Stimulated activated naive CD8-positive, alpha-beta T cell treated with anti-CD3 and anti-CD28 coated beads, Interleukin-15, Interleukin-2, amounts not matched to agents 100 ng/mL and 50 ng/mL, for 24 hours (primary cell): Measurements from ENCODE around the gene TNXB.
A peak's percentile ranks its signal among the peaks of the same experiment; 100 is the strongest.

Experiments
- H3K27ac Mint-ChIP-seq: one replicate; pipeline ENCODE4 v1.8.0; 2021; ENCODE audit warnings: mild to moderate bottlenecking, mixed read lengths
- H3K27me3 Mint-ChIP-seq: one replicate; pipeline ENCODE4 v1.8.0; 2021; ENCODE audit warnings: mixed read lengths
- H3K36me3 Mint-ChIP-seq: one replicate; pipeline ENCODE4 v1.8.0; 2021; ENCODE audit warnings: low read depth, mixed read lengths
- H3K4me1 Mint-ChIP-seq: one replicate; pipeline ENCODE4 v1.8.0; 2021; ENCODE audit warnings: low read depth, mixed read lengths
- H3K4me3 Mint-ChIP-seq: one replicate; pipeline ENCODE4 v1.8.0; 2021; ENCODE audit warnings: mild to moderate bottlenecking, mixed read lengths
- H3K9me3 Mint-ChIP-seq: one replicate; pipeline ENCODE4 v1.8.0; 2021; ENCODE audit warnings: mixed read lengths

The TNXB gene

DNA sequence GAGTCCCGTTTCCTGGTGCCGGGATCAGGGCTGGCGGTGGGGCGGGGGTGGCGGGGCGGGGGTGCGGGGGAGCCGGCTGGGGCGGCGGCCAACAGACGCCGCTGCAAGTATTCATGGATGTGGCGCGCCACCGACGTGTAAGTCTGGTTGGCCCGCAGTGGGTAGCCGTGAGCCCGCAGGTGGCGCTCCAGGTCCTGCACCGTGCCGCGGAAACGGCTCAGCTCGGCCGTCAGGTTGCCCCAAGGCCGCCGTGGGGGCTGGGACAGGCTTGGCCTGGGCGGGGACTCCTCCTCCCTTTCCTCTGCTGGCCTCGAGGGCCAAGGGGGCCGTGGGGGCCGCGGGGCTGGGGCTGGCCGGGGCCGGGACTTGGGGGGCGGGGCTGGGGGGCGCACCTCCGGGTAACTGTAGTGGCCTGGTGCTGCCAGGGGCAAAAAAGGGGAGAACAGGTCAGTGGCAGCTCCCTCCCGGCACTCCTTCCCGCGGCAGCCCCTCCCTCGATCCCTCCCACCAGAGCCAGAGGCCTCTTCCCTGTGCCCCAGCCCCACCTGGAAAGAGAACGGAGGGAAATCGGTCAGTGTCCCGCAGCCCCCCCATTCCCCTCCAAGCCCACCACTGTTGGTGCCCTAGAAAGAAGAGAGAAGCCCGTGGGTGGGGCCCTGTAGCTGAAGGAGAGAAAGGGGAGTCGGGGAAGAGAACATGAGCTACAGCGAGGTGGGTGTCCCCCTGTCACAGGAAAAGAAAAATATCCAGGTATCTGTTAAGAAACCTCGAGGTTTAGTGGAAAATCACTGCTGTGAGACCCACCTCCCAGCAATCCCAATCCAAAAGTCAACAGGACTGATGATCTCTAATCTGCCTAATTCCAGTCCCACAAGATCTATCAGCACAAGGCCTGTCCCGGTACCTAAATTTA, 21.3 kb downstream of the TNXB start:
- Mint-ChIP-seq H3K36me3 (no peaks in the 10 kb centered on the region), H3K27ac (no peak overlapping the region), H3K27me3 (peaks cover 63% of the 10 kb centered on the region), H3K9me3 (no peaks in the 10 kb centered on the region), H3K4me1 (peaks cover 13% of the 10 kb centered on the region), H3K4me3 (no peak overlapping the region)

DNA sequence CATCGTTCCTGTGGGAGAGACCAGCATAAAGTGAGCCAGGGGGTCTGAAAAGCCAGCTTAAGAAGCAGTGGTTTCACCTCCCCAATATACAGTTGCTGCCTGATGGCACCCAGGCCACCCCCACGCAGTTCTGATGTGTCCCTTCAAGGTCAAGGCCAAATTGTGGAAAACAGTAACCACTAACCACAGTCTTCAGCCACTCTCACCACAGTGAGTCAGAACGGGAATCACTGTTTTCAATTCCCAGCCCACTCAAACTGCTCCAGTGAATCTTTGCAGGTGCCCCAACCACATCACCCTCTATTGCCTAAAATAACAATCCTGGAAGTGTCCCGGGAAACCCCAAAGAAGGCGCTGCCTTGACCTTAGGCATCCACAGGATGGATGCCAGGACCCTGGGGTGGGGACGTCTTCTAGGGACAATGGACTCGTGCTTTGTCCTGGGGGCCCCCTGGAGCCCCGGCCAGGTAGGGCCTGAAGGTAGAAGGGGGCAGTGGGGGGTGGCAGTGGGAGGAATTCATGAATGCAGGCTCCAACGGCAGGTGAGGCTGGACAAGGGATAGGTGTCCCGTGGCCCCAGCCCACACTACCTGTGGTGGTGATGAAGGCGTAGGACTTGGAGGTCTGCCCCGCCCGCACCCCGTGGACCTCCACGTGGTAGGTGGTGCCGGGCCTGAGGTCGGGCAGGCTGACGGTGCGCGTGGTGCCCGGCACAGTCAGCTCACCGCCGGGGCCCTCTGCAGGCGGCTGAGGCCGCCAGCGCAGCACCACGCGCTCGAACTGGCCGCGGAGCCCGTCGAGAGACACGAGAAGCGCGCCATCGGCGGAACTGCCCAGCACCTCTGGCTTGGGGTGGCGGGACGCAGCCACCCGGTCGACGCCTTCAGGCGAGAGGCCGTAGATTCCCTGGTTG, 22.2 kb downstream of the TNXB start:
- Mint-ChIP-seq H3K9me3 (no peaks in the 10 kb centered on the region), H3K4me3 (peak overlapping the region; percentile 51), H3K4me1 (peaks cover 13% of the 10 kb centered on the region), H3K27me3 (peaks cover 60% of the 10 kb centered on the region), H3K36me3 (no peaks in the 10 kb centered on the region), H3K27ac (peak overlapping the region; percentile 76)

DNA sequence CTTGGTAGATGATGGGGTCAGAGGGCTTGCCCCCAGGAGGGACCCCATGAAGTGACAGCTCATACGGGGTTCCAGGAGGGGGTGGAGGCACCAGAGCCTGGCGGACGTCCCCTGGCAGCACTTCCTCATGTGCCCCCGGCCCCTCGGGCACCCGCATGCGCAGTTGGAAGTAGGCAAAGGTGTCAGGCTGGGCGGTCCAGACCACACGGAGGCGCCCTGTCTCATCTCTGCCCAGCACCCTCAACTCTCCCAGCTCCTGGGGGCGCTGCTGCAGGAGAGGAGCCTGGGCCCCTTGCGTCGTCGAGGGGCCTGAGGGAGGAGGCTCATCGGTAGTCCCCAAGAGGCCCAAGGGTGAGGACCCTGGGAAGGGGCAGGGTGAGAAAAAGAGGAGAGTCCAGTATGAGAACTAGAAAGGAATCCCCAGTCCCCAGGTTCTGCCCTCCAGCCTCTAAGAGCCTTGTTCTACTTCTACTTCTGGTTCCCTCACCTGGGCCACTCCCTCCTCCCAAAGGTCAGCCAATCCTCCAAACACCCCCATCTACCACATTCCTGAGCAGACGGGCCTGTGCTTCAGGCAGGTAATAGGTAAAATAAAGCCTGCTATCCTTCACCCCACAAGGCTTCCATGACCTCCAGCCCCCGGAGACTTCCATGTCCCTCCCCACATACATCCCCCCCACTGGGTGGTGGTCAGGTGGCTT, 23.2 kb downstream of the TNXB start:
- Mint-ChIP-seq H3K4me1 (peaks cover 13% of the 10 kb centered on the region), H3K27me3 (peaks cover 58% of the 10 kb centered on the region), H3K9me3 (no peaks in the 10 kb centered on the region), H3K36me3 (no peaks in the 10 kb centered on the region), H3K4me3 (no peak overlapping the region), H3K27ac (no peak overlapping the region)

DNA sequence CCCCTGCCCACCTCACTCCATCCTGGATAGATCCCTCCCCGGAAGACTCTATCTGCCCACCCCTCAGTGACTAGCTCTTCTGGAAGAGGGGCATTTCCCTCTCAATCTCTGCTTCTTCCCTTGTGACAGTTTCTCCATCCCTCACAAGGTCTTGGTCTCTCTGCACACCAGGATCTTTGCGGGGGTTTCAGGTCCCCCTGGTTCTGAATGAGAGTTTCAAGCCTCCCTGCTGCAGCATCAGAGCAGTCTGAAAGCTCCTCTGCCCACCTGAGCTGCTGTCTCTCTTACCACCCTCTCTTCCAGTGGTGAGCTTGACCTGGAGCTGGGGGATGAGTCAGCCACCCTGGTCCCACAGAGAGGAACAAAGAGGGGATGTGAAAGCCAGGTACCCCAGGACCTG, 24.4 kb downstream of the TNXB start:
- Mint-ChIP-seq H3K9me3 (no peaks in the 10 kb centered on the region), H3K27me3 (peaks cover 54% of the 10 kb centered on the region), H3K36me3 (no peaks in the 10 kb centered on the region), H3K4me1 (peaks cover 13% of the 10 kb centered on the region), H3K27ac (no peak overlapping the region), H3K4me3 (no peak overlapping the region)

DNA sequence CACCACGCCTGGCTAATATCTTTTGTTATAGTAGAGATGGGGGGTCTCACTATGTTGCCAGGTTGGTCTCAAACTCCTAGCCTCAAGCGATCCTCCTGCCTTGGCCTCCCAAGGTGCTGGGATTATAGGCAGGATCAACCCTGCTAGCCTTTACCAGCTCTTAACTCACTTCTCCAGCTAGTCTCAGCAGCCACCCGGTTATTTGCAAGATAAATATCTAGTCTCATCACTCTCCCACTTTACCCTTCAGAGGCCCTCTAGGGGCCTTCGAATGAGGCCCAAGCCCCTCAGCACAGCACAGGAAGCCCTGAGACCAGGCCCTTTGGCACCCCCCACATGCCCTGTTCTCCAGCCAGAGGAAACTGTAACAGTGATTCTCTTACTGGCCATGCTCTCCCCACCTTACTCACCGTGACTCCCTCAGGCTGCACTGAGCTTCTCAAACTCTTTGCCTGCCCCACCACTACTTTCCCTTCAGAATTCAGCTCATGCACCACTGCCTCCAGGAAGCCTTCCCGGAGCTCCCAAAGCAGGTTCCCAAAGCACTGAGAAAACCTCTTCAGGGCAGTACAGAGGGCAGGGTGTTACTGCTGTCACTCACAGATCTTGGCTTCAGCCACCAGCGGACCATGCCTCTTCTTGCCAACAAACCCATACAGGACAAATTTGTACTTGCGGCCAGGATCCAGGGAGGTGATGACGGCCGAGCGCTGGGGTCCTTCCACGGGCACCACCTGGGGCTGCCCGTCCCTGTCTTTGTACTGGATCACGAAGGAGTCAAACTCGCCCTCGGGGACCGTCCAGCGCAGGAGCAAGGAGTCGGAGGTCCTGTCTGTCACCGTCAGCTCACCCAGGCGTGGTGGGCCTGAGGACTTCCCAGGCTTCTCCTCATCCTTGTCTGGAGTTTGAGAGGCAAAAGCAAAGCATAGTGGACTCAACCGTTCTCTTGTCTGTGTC, 25.0 kb downstream of the TNXB start:
- H3K4me3 Mint-ChIP-seq, result no peak overlapping the region
- no peak overlapping the region for H3K27ac Mint-ChIP-seq
- H3K4me1 Mint-ChIP-seq, result peaks cover 13% of the 10 kb centered on the region
- no peaks in the 10 kb centered on the region for H3K36me3 Mint-ChIP-seq
- peaks cover 49% of the 10 kb centered on the region for H3K27me3 Mint-ChIP-seq
- H3K9me3 Mint-ChIP-seq, result no peaks in the 10 kb centered on the region

DNA sequence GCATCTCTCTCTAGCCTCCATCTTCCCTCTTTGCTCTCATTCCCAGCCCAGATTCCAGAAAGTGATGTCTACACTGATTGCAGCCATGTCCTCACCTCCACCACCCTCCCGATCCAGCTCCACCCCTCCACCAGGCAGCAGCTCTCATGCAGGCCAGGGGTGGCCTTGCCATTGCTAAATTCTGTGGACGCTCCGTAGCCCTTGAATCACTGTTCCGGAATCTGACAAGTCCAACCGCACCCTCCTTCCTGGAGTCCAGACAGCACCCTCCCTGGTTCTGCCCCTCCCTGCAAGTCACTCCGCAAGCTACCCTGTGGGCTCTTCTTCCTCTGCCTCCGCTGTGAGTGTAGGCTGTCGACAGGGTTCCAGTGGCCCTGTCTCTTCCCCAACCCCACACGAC, 26.2 kb downstream of the TNXB start:
- H3K4me3 Mint-ChIP-seq, result no peak overlapping the region
- peaks cover 41% of the 10 kb centered on the region for H3K27me3 Mint-ChIP-seq
- no peaks in the 10 kb centered on the region for H3K36me3 Mint-ChIP-seq
- no peaks in the 10 kb centered on the region for H3K9me3 Mint-ChIP-seq
- H3K4me1 Mint-ChIP-seq, result peaks cover 13% of the 10 kb centered on the region
- no peak overlapping the region for H3K27ac Mint-ChIP-seq

DNA sequence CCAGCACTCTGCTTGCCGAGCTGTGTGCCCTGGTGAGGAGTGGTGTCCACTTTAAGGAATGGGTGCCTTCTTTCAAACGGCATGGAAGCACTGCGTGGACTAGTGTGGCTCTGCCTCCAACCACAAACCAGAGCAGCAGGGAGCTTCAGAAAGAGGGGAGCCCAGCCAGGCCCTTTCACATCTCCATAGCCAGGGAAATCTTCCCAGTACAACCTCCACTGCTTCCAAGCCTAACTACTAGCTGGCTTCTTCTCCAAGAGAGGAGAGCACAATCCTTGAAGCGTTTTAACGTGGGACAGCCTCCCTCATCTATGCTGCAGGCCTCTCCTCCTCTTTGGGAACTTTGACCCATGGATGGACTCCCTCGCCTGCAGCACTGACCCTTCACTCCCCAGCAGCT, 26.7 kb downstream of the TNXB start:
- Mint-ChIP-seq H3K9me3 (no peaks in the 10 kb centered on the region), H3K4me3 (no peak overlapping the region), H3K27me3 (peaks cover 41% of the 10 kb centered on the region), H3K27ac (no peak overlapping the region), H3K4me1 (peaks cover 13% of the 10 kb centered on the region), H3K36me3 (no peaks in the 10 kb centered on the region)

DNA sequence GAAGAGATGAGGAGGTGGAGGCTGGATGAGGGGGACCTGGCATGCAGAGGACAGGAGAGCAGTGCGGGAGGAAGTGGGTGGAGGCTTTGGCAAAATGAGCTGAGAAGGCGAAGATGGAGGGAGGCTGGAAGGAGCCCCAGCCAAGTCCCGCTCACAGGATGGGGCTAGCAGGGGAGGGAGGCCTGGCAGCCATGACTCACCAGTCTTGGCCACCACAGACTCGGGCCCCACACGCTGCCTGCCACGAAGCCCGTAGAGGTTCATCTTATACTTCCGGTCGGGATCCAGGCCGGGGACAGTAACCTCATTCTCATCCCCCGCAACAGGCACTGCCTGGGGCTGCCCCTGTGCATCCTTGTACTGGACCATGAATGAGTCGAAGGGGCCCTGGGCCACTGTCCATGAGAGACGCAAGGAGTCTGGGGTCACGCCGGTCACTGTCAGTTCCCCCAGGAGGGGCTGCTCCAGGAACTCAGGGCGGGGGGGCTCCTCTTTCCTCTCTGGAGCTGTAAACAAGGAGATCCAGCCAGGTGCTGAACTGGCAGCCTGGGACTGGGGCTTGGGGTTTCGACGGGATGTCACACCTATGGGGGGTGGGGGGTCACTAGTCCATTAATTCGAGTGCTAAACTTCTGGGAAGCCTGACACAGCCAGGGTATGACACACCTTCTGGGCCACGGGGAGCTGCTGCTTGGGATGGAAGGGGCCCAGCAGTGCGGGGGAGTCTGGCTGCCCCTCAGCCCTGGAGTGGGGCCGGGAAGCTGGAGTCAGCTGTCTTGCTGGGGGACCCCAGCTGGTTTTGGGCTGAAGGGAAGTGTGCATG, 27.8 kb downstream of the TNXB start:
- Mint-ChIP-seq H3K9me3 (no peaks in the 10 kb centered on the region), H3K27ac (no peak overlapping the region), H3K4me3 (no peak overlapping the region), H3K4me1 (peaks cover 5% of the 10 kb centered on the region), H3K27me3 (peaks cover 34% of the 10 kb centered on the region), H3K36me3 (no peaks in the 10 kb centered on the region)

DNA sequence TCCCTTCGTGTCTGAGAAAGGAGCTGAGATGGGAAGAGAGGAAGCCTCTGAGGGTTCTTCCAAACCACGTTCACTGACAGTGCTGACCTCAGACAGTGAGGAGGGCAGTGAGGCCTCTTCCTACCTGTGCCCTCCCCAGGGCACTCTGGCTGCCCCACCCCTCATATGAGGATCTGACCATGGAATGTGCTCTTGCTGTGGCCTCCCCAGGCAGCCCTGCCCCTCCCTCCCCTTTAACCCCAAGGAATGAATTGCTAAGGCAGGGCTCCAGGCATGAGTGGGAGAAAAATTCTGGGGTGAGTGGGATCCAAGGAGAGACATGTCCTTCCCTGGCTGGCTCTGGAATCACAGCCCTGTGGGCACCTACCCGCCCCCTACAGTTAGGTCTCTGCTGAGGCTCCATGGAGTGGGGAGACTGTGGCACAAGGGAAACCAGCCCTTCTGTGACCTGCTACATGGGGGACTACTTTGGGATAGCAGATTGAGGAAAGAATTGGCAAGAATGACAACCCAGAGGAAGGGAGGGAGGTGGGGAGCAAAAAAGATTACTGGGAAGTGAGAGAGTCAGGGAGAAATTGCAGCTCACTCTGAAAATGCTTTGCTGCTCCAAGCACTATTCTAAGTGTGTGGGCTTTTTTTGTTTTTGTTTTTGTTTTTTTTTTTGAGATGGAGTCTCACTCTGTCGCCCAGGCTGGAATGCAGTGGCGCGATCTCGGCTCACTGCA, 29.4 kb downstream of the TNXB start:
- H3K27me3 Mint-ChIP-seq, result peaks cover 21% of the 10 kb centered on the region
- no peaks in the 10 kb centered on the region for H3K9me3 Mint-ChIP-seq
- no peaks in the 10 kb centered on the region for H3K36me3 Mint-ChIP-seq
- H3K27ac Mint-ChIP-seq, result no peak overlapping the region
- H3K4me3 Mint-ChIP-seq, result no peak overlapping the region
- no peaks in the 10 kb centered on the region for H3K4me1 Mint-ChIP-seq

DNA sequence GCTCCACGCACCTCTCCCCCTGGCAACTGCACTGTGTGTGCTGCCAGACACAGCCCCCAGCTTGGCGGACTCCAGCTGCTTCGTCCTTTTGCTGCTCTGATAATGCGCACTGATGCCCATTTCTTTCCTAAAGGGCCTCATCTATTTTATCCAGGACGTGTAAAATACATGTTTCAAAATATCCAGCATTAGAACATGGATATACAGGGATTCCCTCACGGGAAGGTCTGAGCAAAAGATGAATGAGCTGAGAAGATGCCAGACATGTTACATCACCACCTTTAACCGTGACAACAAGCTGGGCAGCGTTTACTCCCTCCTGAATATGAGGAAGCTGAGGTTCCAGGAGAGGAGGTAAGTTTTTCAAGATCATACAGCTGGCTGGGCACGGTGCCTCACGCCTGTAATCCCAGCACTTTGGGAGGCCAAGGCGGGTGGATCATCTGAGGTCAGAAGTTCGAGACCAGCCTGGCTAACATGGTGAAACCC, 32.8 kb downstream of the TNXB start:
- no peaks in the 10 kb centered on the region for H3K9me3 Mint-ChIP-seq
- H3K4me3 Mint-ChIP-seq, result no peak overlapping the region
- H3K27ac Mint-ChIP-seq, result no peak overlapping the region
- H3K27me3 Mint-ChIP-seq, result peaks cover 4% of the 10 kb centered on the region
- H3K4me1 Mint-ChIP-seq, result no peaks in the 10 kb centered on the region
- H3K36me3 Mint-ChIP-seq, result no peaks in the 10 kb centered on the region

DNA sequence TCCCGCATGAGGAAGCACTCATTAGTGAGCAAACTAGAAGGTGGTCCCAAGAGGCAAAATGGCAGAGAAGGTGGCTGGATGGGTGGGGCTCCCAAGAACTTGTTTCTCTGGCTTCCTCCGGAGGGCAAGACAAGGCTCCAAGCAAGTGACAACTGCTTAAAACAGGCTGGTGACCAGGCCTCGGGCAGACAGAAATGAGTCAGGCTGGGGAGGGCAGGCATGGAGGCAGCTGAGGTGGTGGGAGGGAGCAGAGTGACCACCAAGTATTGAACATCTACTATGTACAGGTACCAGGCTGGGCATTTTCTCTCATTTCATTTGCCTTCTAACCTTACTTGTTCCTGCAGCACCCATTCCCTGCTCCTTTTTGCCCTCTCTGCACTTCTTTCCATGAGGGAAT, 33.4 kb downstream of the TNXB start:
- Mint-ChIP-seq H3K4me1 (no peaks in the 10 kb centered on the region), H3K36me3 (no peaks in the 10 kb centered on the region), H3K9me3 (no peaks in the 10 kb centered on the region), H3K4me3 (no peak overlapping the region), H3K27ac (no peak overlapping the region), H3K27me3 (peaks cover 3% of the 10 kb centered on the region)

DNA sequence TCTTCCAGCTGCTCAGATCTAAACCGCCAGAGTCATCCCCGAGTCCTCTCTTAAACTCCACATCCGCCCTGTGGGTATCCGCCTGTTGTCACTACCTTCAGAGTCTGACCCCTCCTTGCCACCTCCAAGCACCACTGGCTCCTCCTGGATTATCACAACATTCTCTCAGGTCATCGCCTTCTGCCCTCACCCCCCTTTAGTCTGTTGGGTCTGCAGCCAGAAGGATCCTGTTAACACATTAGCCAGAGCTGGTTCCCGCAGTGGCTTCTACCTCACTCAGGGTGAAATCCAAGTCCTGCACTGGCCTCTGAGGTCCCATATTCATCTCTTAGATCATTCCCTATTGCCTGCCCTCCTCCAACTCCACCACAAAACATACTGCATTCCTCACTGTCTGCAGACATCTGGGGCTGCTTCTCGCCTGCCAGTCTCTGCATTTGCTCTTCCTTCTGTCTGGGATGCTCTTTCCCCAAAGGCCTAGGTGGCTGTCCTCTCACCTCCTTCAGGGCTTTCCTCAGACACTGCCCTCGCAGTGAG, 34.1 kb downstream of the TNXB start:
- H3K36me3 Mint-ChIP-seq, result no peaks in the 10 kb centered on the region
- H3K27me3 Mint-ChIP-seq, result no peaks in the 10 kb centered on the region
- no peaks in the 10 kb centered on the region for H3K9me3 Mint-ChIP-seq
- H3K4me3 Mint-ChIP-seq, result no peak overlapping the region
- H3K27ac Mint-ChIP-seq, result no peak overlapping the region
- no peaks in the 10 kb centered on the region for H3K4me1 Mint-ChIP-seq
